HG03060 (cell line): Measurements from ENCODE around the gene MRPL14.
"Not testable (repeated sequence)": the region's sequence is repeated elsewhere in the genome, so short reads cannot be mapped to it uniquely, and the experiment has no call there.

Experiments
- ATAC-seq: cut with Tn5 transposase; IDR thresholded peaks from one replicate; pipeline ENCODE4 v1.9.1; 2021; ENCODE audit warnings: low read depth, moderate number of reproducible peaks; ENCODE audit not compliant: unreplicated experiment

MRPL14 gene

GRCh38 chr6:44102527-44102926 lies 24.7 kb downstream of the MRPL14 start:
- ATAC-seq, result no peak

- no peak for ATAC-seq
These were observed 25.4 kb downstream of the MRPL14 start for GRCh38 chr6:44101832-44102231.

GRCh38 chr6:44100088-44100550 lies 27.1 kb downstream of the MRPL14 start:
- no peak for ATAC-seq

- no peak for ATAC-seq
These were observed 28.1 kb downstream of the MRPL14 start for GRCh38 chr6:44099192-44099591.

- no peak for ATAC-seq
These were observed 29.4 kb downstream of the MRPL14 start for GRCh38 chr6:44097782-44098317.

DNA sequence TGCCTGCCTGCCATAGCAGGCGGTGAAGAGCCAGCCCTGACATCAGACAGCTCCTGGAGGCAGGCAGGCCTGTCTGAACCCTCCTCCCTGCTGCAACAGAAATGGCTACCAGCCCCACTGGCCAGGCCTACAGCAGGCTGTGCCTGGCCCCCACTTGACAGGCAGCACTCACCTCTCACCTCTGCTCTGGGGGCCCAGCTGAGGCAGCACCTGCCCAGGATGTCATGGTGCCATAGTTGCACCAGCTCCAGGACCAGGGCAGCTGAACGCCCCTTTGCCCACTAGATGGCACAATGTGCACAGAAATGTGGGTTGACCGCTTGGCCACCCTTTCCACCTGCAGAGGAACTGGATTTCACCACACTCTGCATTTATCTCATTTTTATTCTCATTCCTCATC lies 30.6 kb downstream of the MRPL14 start:
- no peak for ATAC-seq

DNA sequence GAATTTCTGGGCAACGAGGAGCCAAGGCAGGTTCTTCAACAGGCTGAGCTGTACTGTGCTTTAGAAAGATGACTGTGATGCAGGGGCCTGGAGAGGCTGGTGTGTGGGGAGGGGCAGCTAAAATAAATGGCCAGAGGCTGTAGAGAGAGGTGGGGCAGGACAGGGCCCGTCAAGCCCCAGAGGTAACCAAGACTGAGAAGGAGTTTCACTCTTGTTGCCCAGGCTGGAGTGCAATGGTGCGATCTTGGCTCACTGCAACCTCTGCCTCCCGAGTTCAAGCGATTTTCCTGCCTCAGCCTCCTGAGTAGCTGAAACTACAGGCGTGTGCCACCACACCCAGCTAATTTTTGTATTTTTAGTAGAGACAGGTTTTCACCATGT lies 32.0 kb downstream of the MRPL14 start:
- not testable (repeated sequence) for ATAC-seq

DNA sequence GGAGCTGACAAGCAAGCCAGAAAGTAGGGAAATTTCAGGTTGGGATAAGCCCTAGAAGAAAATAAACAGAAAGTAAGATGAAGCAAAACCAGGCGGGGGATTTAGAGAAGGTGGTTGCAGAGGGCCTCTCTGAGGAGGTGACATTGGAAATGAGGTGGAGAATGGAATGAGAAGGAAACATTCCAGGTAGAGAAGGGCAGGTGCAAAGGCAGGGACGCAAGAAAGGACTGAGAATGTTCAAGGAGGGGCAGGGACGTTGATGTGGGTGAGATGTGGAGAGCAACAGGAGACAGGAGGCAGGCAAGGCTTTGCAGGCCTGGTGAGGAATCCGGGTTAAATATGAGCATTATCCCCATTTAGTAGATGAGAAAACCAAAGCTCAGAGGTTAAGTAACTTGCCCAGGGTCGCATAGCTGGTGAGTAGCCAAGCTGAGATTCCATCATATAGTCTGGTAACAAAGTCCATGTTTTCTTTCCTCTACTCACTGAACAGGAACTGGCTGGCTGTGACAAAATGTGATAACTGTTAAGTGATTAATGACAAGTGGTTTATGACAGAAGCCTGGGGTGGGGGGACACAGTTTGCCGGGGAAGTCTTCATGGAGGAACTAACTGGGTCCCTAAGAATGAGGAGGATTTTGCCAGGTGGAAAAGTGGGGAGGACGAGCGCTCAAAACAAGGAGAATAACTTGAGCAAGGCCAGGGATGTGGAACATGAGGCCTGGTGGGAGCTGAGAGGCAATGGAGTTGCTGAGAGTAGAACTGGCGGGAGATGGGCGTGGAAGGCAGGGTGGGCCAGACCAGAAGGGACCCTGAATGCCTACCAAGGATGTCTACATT lies 32.6 kb downstream of the MRPL14 start:
- no peak for ATAC-seq

DNA sequence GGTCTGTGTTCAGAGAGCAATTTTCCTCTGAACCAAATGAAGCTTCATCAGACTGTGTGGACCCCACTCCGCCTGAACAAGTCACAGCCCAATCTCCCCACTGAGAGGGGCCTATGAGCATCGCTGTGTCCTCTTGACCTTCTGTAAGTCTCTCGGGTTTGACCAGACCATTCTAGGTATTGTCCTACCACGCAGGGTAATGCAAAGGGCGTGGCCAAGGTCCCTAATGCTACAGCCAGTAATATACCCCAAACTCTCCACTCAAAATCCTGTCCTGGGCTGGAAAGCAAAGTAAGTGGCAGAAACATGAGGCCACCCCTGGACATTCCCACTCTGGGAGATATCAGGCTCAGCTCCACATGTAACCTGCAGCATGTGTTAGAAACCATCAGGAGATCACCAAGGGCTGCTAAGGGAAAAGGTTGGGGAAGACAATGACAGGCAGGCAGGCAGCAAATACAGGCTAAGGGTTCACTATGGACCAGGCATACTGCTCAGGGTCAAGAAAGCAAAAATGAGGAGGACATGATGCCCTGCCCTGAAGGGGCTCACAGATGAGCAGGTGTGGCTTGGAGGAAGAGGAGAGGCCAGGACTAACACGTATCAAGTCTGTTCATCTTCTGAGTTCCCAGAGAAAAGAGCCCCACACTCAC lies 33.4 kb downstream of the MRPL14 start:
- no peak for ATAC-seq

GRCh38 chr6:44093066-44093465 lies 34.2 kb downstream of the MRPL14 start:
- no peak for ATAC-seq

- no peak for ATAC-seq
These were observed 35.0 kb downstream of the MRPL14 start for GRCh38 chr6:44091981-44092884.

DNA sequence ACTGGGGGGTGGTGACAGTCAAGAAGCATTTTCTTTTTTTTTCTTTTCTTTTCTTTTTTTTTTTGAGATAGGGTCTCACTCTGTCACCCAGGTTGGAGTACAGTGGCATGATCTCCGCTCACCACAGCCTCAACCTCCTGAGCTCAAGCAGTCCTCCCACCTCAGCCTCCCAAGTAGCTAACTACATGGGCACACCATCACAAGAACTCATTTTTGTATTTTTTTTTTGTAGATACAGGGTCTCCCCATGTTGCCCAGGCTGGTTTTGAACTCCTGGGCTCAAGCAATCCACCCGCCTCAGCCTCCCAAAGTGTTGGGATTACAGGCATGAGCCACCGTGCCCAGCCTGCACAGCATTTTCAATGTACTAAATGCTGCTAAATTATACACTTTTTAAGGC lies 35.9 kb downstream of the MRPL14 start:
- not testable (repeated sequence) for ATAC-seq

DNA sequence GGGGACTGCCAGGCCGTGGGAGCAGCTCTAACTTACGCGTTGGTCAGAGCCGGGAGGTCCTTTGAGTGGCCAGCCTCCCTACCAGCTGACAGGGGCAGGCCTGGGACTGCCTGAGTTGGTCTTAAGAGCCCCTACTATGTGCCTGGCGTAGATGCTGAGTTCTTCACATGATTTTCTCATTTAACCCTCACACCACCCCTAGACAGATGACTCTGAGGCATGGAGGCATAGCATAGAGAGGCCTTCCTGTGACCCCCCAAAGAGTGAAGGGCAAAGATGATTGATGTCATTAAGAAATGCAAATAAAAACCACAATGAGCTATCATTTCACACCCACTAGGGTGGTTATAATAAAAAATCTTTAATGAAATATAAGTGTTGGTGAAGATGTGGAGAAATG lies 36.8 kb downstream of the MRPL14 start:
- no peak for ATAC-seq

DNA sequence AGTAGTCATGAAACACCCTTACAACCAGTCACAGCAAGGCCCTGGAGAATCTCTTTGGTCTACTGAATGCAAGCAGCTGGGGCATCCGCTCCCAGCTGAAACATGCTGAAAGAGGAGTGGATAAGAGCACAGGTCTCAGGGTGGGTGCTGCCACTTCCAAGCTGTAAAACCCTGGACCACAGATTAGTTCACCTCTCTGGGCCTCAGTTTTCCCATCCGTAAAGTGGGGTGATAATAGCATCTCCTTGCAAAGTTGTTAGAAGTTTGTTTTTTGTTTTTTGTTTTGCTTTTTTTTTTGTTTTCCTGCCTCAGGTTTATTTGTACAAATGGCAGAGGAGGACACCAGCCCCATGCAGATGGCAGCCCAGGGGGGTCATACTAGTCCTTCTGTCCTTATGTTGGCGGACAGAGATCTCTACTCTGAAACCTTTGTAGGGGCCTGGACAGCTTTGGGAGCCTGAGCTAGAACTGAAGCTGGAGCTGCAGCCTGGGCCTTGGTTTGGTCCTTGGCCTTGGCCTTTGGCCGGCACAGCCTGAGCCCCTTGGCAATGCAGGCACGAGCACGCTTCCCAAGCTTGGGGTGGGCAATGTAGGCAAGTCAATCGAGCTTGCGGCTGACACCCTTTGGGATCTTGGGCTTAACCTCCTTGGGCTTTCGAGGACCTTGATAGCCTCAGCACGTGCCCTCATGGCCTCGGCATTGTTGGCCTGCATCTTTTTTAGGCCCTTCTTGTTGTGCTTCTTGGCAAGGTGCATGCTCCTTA lies 38.2 kb downstream of the MRPL14 start:
- no peak for ATAC-seq

DNA sequence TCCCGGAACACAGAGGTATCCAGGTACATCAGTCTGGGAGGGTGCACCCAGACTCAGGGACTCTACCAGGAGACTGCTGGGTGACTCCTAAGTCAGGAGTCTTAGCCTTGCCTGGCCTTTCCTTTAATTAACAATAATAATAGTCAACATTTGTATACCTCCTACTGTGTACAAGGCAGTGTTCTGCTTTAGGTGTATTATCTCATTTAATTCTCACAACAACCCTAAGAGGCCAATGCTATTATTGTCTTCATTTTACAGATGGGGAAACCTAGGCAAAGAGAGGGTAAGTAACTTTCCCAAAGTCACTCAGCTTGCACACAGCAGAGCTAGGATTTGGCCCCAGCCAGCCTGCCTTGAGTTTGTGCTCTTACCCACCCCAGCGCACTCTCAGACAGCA lies 39.6 kb downstream of the MRPL14 start:
- no peak for ATAC-seq

DNA sequence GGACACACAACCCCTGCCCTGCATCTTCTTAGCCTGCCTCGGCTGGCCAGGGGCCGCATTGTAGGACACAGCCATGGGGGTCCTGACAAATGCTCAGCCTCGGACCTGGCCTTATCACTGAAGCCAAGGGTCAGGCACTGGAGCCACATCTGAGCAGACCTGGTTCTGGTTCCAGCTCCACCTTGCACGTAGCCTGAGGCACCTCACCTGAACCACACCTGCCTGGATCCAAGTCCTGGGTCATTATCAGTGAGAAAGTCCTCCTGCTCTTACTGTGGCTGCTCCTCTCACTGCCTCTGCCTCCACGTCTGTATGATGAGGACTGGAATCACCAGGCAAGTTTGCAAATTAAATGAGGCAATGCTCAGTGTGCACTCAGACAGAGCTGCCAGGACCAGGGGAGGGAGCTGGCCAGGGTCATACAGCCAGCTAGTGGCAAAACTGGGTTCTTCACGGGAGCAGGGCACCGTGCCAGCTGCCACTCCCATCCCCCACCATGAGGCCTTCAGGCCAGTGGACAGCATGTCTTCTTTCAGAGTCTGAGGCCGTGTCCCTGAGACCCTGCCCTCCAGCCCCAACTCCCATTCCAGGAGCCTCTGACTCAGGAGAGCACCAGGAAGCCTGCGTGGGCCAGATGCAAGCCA lies 40.2 kb downstream of the MRPL14 start:
- ATAC-seq, result no peak

GRCh38 chr6:44085219-44085618 lies 42.0 kb downstream of the MRPL14 start:
- no peak for ATAC-seq

DNA sequence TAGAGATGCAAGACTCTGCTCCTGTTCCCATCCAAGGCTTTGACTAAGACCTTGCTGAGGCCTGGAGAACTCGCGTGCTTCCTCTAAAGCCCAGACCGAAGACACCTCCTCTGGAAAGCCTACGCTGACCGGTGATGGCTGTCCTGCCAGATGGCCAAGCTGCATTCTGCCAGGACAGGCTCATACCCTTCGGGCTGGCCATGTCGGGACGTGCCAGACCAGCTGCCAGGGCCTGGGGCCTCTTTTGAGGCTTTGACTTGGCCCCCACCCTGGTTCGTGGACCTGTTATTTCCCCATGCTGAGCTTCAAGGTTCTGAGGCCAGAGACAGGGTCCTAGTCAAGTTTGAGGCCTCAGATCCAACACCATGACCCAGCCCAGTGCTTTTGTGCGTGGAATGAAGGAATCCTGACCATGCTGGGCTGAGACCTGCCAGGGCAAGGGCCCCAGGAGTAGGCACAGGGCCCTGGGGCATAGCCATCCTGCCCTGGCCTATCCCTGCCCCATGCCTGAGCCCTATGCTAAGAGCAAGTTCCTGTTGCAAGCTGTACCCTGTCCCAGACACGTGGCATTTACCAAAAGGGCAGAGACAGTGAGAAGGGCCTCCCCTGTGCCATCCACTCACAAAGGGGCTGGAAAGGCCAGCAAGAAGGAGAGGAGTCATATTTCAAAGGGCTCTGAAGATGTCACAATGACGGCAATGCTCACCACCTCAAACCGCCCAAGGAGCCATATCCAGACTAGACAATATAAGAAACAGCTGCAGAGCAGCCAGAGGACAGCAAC lies 42.8 kb downstream of the MRPL14 start:
- ATAC-seq, result no peak

DNA sequence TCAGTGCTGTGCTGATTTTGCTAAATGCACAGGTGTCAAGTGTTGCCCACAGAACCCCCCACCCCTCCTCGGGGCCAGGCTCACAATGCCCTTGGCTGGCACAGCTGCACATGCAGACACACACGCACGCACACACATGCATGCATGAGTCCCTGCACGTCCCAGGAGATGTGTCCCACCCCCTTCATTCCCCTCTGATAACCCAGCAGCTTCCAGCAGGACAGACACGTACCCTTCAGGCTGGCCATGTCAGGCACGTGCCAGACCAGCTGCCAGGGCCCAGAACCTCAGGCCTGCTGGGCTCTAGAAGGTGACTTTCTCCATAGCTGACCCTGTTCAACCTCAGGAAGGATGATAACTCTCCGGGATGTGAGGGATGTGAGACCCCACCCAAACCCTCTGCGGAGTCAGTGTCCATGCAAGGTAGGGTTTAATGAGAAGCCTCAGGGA lies 44.4 kb downstream of the MRPL14 start:
- ATAC-seq, result no peak
